Sigmoid colon (tissue), 3 donors: ENCODE measurements around the gene PPP1R3F.

ENCODE experiments used
- POLR2A ChIP-seq, 2 donors: fragments of 450-650 bp; IDR thresholded peaks; one replicate each; pipeline ENCODE4 v1.6.1; 2016; ENCODE audit warnings: antibody characterized with exemption in 2 of 2, mild to moderate bottlenecking in 2 of 2, moderate library complexity in 2 of 2
- TF ChIP-seq, protein P1 (sequence below), 4 experiments: fragments of 450-650 bp in 3 of 4; fragments of 200-600 bp in 1 of 4; IDR thresholded peaks; one replicate each; pipeline ENCODE4 v1.5.1; 2016 to 2019; ENCODE audit warnings: antibody characterized with exemption in 4 of 4, mild to moderate bottlenecking in 3 of 4, moderate library complexity in 2 of 4

DNA sequence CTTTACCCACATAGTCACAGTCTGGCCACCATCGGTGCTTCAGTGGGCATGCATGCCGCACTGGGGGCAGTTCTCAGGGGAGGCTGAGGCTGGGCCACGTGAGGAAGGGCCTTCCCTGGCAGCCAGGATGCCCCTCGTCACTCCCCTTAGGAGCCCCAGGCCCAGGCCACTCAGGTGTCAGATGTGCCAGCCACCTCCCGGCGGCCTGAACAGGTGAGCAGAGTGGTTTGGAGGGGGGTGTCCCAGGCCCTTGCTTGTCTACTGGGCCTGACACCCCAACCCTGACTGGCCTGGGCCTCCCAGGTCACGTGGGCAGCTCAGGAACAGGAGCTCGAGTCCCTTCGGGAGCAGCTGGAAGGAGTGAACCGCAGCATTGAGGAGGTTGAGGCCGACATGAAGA is 22.2 kb upstream of the PPP1R3F start:
- TF ChIP-seq POLR2A (IDR thresholded peaks at IDR 0.05): no peak
- TF ChIP-seq, protein P1, sequence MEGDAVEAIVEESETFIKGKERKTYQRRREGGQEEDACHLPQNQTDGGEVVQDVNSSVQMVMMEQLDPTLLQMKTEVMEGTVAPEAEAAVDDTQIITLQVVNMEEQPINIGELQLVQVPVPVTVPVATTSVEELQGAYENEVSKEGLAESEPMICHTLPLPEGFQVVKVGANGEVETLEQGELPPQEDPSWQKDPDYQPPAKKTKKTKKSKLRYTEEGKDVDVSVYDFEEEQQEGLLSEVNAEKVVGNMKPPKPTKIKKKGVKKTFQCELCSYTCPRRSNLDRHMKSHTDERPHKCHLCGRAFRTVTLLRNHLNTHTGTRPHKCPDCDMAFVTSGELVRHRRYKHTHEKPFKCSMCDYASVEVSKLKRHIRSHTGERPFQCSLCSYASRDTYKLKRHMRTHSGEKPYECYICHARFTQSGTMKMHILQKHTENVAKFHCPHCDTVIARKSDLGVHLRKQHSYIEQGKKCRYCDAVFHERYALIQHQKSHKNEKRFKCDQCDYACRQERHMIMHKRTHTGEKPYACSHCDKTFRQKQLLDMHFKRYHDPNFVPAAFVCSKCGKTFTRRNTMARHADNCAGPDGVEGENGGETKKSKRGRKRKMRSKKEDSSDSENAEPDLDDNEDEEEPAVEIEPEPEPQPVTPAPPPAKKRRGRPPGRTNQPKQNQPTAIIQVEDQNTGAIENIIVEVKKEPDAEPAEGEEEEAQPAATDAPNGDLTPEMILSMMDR (IDR thresholded peaks at IDR 0.05): no peak
